ENCODE data around the gene SPRR4. TPM values are rescaled to one million over a fixed set of nuclear protein-coding genes. Genes with fewer than 3 reads are reported as not detected.

Gene SPRR4
- total RNA-seq, 1 experiment from 2014 or later, result not detected

DNA sequence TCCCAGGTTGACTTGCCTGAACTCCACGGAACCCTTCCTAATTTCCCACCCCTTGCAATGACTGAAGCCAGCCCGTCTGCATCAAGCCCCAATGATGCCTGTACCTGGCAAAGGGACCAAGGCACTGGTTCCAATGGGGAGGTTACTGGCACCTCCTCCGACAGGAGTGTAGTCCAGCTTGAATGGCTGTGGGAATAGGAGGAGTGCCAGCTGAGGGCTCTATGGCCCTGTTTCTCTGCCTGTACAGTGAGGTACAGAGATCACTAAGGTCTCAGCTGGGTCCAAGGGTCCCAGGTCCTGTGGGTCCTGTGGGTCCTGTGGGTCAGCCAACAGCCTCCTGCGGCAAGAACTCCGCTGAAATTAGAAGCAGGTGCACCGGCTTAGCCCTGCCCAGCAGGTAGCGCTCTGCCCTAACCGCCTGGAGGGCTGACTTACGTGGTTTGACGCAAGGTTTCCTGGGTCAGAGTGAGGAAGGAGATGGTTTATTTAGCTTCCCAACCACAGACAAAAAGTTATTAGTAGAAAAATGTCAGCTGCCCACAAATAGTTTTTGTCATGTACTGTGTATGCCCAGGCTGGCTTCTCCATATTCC is 9.9 kb upstream of the SPRR4 start:
- BruUV-seq (replicated peaks), result no TSS peak
- intact Hi-C loops (cut with micrococcal nuclease; ENCODE audit: unreplicated experiment), result no loop called here
- no peak overlapping the region for H3K27ac ChIP-seq (ENCODE audit: low read length)
- no peaks in the 10 kb centered on the region for H3K4me1 ChIP-seq (ENCODE audit: control insufficient read depth, insufficient read depth, low read length)
- DNase-seq (ENCODE audit: low read depth, low spot score) (no peak), ATAC-seq (no peak)
- no peak overlapping the region for H3K4me3 ChIP-seq (ENCODE audit: low read depth in 2 of 2, low read length in 2 of 2)
- POLR2A ChIA-PET, result no interaction called here
- TF ChIP-seq TCF7L2 (IDR thresholded peaks at IDR 0.05; ENCODE audit: low read depth, low read length), result no peak
- peak; percentile 12; the same call in 1 of the 2 replicates for TF ChIP-seq CTCF (IDR thresholded peaks at IDR 0.05)
- in situ Hi-C loops (cut with HindIII; ENCODE audit: low pct_unique_long_range_greater_than_20kb, low sequenced_read_pairs), result no loop called here
- CTCF ChIA-PET, result no interaction called here
- no peaks in the 10 kb centered on the region for H3K9me3 ChIP-seq (ENCODE audit: control insufficient read depth, insufficient read depth, low read depth, low read length)
- H3K27me3 ChIP-seq (ENCODE audit: control insufficient read depth, insufficient read depth, low read length), result no peaks in the 10 kb centered on the region; the same call in 1 of the 2 replicates
- no peaks in the 10 kb centered on the region for H3K36me3 ChIP-seq (ENCODE audit: control insufficient read depth, insufficient read depth, low read length)

GRCh38 chr1:152961226-152961891 is 9.1 kb upstream of the SPRR4 start:
- intact Hi-C loops (cut with micrococcal nuclease; ENCODE audit: unreplicated experiment), result no loop called here

More at GRCh38 chr1:152961226-152961891, 9.1 kb upstream of the SPRR4 start:
- BruUV-seq (replicated peaks), result no TSS peak
- no peak overlapping the region for H3K27ac ChIP-seq (ENCODE audit: low read length)
- H3K9me3 ChIP-seq (ENCODE audit: control insufficient read depth, insufficient read depth, low read depth, low read length), result no peaks in the 10 kb centered on the region
- POLR2A ChIA-PET, result no interaction called here
- TF ChIP-seq SIN3A (IDR thresholded peaks at IDR 0.05; ENCODE audit: borderline replicate concordance, insufficient read depth, low read depth, low read length) (no peak), POLR2AphosphoS5 (IDR thresholded peaks at IDR 0.05; ENCODE audit: low read depth, low read length) (no peak), TCF7L2 (IDR thresholded peaks at IDR 0.05; ENCODE audit: low read depth, low read length) (no peak)
- TF ChIP-seq, protein P1, sequence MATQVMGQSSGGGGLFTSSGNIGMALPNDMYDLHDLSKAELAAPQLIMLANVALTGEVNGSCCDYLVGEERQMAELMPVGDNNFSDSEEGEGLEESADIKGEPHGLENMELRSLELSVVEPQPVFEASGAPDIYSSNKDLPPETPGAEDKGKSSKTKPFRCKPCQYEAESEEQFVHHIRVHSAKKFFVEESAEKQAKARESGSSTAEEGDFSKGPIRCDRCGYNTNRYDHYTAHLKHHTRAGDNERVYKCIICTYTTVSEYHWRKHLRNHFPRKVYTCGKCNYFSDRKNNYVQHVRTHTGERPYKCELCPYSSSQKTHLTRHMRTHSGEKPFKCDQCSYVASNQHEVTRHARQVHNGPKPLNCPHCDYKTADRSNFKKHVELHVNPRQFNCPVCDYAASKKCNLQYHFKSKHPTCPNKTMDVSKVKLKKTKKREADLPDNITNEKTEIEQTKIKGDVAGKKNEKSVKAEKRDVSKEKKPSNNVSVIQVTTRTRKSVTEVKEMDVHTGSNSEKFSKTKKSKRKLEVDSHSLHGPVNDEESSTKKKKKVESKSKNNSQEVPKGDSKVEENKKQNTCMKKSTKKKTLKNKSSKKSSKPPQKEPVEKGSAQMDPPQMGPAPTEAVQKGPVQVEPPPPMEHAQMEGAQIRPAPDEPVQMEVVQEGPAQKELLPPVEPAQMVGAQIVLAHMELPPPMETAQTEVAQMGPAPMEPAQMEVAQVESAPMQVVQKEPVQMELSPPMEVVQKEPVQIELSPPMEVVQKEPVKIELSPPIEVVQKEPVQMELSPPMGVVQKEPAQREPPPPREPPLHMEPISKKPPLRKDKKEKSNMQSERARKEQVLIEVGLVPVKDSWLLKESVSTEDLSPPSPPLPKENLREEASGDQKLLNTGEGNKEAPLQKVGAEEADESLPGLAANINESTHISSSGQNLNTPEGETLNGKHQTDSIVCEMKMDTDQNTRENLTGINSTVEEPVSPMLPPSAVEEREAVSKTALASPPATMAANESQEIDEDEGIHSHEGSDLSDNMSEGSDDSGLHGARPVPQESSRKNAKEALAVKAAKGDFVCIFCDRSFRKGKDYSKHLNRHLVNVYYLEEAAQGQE (IDR thresholded peaks at IDR 0.05; ENCODE audit: insufficient read depth in 1 of 2, low read depth in 2 of 2, low read length in 1 of 2), result no peak
- ATAC-seq (no peak), DNase-seq (ENCODE audit: low read depth, low spot score) (no peak)
- no peaks in the 10 kb centered on the region for H3K36me3 ChIP-seq (ENCODE audit: control insufficient read depth, insufficient read depth, low read length)
- in situ Hi-C loops (cut with HindIII; ENCODE audit: low pct_unique_long_range_greater_than_20kb, low sequenced_read_pairs), result no loop called here
- H3K4me1 ChIP-seq (ENCODE audit: control insufficient read depth, insufficient read depth, low read length), result no peaks in the 10 kb centered on the region
- no peaks in the 10 kb centered on the region; the same call in 1 of the 2 replicates for H3K27me3 ChIP-seq (ENCODE audit: control insufficient read depth, insufficient read depth, low read length)
- CTCF ChIA-PET, result no interaction called here
- H3K4me3 ChIP-seq (ENCODE audit: low read depth in 2 of 2, low read length in 2 of 2), result no peak overlapping the region
